ENCODE data around the gene HS1BP3.

The HS1BP3 gene

DNA sequence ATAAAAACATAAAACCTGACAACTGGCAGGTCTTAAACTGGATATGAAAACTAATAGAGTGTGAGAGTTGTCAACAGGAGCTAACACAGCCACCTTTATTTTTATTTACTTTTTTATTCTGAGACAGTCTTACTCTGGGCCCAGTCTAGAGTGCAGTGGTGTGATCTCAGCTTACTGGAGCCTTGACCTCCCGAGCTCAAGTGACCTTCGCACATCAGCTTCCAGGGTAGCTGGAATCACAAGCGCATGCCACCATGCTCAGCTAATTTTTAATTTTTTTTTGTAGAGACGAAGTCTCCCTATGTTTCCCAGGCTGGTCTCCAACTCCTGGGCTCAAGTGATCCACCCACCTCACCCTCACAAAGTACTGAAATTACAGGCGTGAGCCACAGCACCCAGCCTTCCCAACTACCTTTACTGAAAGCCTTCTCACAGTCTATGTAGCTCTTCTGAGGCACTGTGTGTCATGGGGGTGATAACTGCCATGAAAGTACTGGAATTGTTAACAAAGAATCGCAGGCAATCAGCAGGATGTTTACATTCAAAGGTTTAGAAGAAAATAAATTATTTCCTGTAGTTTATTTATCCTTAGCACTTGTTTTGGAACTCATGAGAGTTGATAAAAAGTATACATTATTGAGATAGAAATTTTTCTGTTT, 40.3 kb upstream of the HS1BP3 start:
- TF ChIP-seq, protein P1, sequence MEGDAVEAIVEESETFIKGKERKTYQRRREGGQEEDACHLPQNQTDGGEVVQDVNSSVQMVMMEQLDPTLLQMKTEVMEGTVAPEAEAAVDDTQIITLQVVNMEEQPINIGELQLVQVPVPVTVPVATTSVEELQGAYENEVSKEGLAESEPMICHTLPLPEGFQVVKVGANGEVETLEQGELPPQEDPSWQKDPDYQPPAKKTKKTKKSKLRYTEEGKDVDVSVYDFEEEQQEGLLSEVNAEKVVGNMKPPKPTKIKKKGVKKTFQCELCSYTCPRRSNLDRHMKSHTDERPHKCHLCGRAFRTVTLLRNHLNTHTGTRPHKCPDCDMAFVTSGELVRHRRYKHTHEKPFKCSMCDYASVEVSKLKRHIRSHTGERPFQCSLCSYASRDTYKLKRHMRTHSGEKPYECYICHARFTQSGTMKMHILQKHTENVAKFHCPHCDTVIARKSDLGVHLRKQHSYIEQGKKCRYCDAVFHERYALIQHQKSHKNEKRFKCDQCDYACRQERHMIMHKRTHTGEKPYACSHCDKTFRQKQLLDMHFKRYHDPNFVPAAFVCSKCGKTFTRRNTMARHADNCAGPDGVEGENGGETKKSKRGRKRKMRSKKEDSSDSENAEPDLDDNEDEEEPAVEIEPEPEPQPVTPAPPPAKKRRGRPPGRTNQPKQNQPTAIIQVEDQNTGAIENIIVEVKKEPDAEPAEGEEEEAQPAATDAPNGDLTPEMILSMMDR (IDR thresholded peaks at IDR 0.05; ENCODE audit: insufficient read depth, low read length, poor library complexity, severe bottlenecking): no peak
- no peak for TF ChIP-seq EZH2phosphoT487 (conservative IDR thresholded peaks at IDR 0.05; ENCODE audit: low read length)
- no peaks in the 10 kb centered on the region for H3F3A ChIP-seq (ENCODE audit: insufficient read depth)
- no peak overlapping the region for H3K9ac ChIP-seq (ENCODE audit: low read length)
- H3K4me3 ChIP-seq (ENCODE audit: insufficient read depth, low read length, poor library complexity, severe bottlenecking): no peak overlapping the region
- no peak overlapping the region for H3K27ac ChIP-seq (ENCODE audit: low read depth, low read length)
- no peaks in the 10 kb centered on the region; the same call in 1 of the 2 replicates for H3K79me2 ChIP-seq (ENCODE audit: insufficient read depth, low read length)
- no peaks in the 10 kb centered on the region for H3K9me2 ChIP-seq (replicated peaks; ENCODE audit: insufficient read depth, low read length)
- H3K4me2 ChIP-seq (ENCODE audit: low read depth, low read length, poor library complexity, severe bottlenecking): no peak overlapping the region
- H3K9me3 ChIP-seq (ENCODE audit: insufficient read depth, low read length): no peaks in the 10 kb centered on the region
- H2AFZ ChIP-seq (ENCODE audit: low read depth, low read length, severe bottlenecking): no peak overlapping the region
- no peaks in the 10 kb centered on the region for H3K36me3 ChIP-seq (ENCODE audit: low read length)
- no peaks in the 10 kb centered on the region for H4K20me1 ChIP-seq (ENCODE audit: low read depth, low read length)
- no peaks in the 10 kb centered on the region for H3K27me3 ChIP-seq (ENCODE audit: low read length)

- no peak overlapping the region for H2AFZ ChIP-seq (ENCODE audit: low read depth, low read length, severe bottlenecking)
- no peaks in the 10 kb centered on the region for H3K9me3 ChIP-seq (ENCODE audit: insufficient read depth, low read length)
- TF ChIP-seq, protein P1 (IDR thresholded peaks at IDR 0.05; ENCODE audit: insufficient read depth, low read length, poor library complexity, severe bottlenecking): no peak
- no peak for TF ChIP-seq EZH2phosphoT487 (conservative IDR thresholded peaks at IDR 0.05; ENCODE audit: low read length)
- no peak overlapping the region for H3K9ac ChIP-seq (ENCODE audit: low read length)
- no peaks in the 10 kb centered on the region for H3F3A ChIP-seq (ENCODE audit: insufficient read depth)
- H3K9me2 ChIP-seq (replicated peaks; ENCODE audit: insufficient read depth, low read length): no peaks in the 10 kb centered on the region
- H3K79me2 ChIP-seq (ENCODE audit: insufficient read depth, low read length): no peaks in the 10 kb centered on the region; the same call in 1 of the 2 replicates
- H3K27ac ChIP-seq (ENCODE audit: low read depth, low read length): no peak overlapping the region
- H3K36me3 ChIP-seq (ENCODE audit: low read length): no peaks in the 10 kb centered on the region
- no peak overlapping the region for H3K4me3 ChIP-seq (ENCODE audit: insufficient read depth, low read length, poor library complexity, severe bottlenecking)
- no peaks in the 10 kb centered on the region for H3K27me3 ChIP-seq (ENCODE audit: low read length)
- no peaks in the 10 kb centered on the region for H4K20me1 ChIP-seq (ENCODE audit: low read depth, low read length)
- no peak overlapping the region for H3K4me2 ChIP-seq (ENCODE audit: low read depth, low read length, poor library complexity, severe bottlenecking)
Measured at GRCh38 chr2:20689428-20690264, 38.7 kb upstream of the HS1BP3 start.

- Histone ChIP-seq H3K79me2 (ENCODE audit: insufficient read depth, low read length) (no peaks in the 10 kb centered on the region; the same call in 1 of the 2 replicates), H3K9ac (ENCODE audit: low read length) (no peak overlapping the region), H3F3A (ENCODE audit: insufficient read depth) (no peaks in the 10 kb centered on the region), H3K9me3 (ENCODE audit: insufficient read depth, low read length) (no peaks in the 10 kb centered on the region), H3K9me2 (replicated peaks; ENCODE audit: insufficient read depth, low read length) (no peaks in the 10 kb centered on the region), H3K27me3 (ENCODE audit: low read length) (no peaks in the 10 kb centered on the region), H3K4me2 (ENCODE audit: low read depth, low read length, poor library complexity, severe bottlenecking) (no peak overlapping the region), H2AFZ (ENCODE audit: low read depth, low read length, severe bottlenecking) (no peak overlapping the region), H3K27ac (ENCODE audit: low read depth, low read length) (no peak overlapping the region), H3K36me3 (ENCODE audit: low read length) (no peaks in the 10 kb centered on the region), H3K4me3 (ENCODE audit: insufficient read depth, low read length, poor library complexity, severe bottlenecking) (no peak overlapping the region), H4K20me1 (ENCODE audit: low read depth, low read length) (no peaks in the 10 kb centered on the region)
- no peak for TF ChIP-seq EZH2phosphoT487 (conservative IDR thresholded peaks at IDR 0.05; ENCODE audit: low read length)
- TF ChIP-seq, protein P1 (IDR thresholded peaks at IDR 0.05; ENCODE audit: insufficient read depth, low read length, poor library complexity, severe bottlenecking): no peak
Measured at GRCh38 chr2:20687260-20687832, 36.4 kb upstream of the HS1BP3 start.
